Measurements from ENCODE around the gene ZSCAN22. TPM values are rescaled to one million over a fixed set of nuclear protein-coding genes. Genes with fewer than 3 reads are reported as not detected.

ZSCAN22 gene
- polyA plus RNA-seq, 1 donor from 2014 or later, result 1.6 TPM

- no peak overlapping the region for H3K27ac ChIP-seq (ENCODE audit: low read length)
- TF ChIP-seq MXI1 (conservative IDR thresholded peaks at IDR 0.05; ENCODE audit: poor library complexity, severe bottlenecking), result no peak
- TF ChIP-seq SMC3 (conservative IDR thresholded peaks at IDR 0.05; ENCODE audit: poor library complexity), result no peak
- TF ChIP-seq EZH2 (IDR thresholded peaks at IDR 0.05; ENCODE audit: borderline replicate concordance, insufficient read depth, low read length, poor library complexity, severe bottlenecking), result no peak
- TF ChIP-seq CTCF (IDR thresholded peaks at IDR 0.05; ENCODE audit: poor library complexity, severe bottlenecking), result no peak
- no peak for TF ChIP-seq EP300 (conservative IDR thresholded peaks at IDR 0.05; ENCODE audit: poor library complexity, severe bottlenecking)
- TF ChIP-seq POLR2AphosphoS5 (IDR thresholded peaks at IDR 0.05), result no peak
- TF ChIP-seq REST (IDR thresholded peaks at IDR 0.05; ENCODE audit: borderline replicate concordance), result no peak
- H3K79me2 ChIP-seq (replicated peaks; ENCODE audit: insufficient read depth, low read length), result peaks cover 6% of the 10 kb centered on the region
- H3F3A ChIP-seq (ENCODE audit: insufficient read depth, low read length, poor library complexity, severe bottlenecking), result no peaks in the 10 kb centered on the region
- H3K4me3 ChIP-seq (ENCODE audit: low read length), result no peak overlapping the region
- H3K27me3 ChIP-seq (ENCODE audit: insufficient read depth, low read depth, low read length), result no peaks in the 10 kb centered on the region
- H3K9me2 ChIP-seq (ENCODE audit: insufficient read depth, low read length), result no peaks in the 10 kb centered on the region
- H4K20me1 ChIP-seq (ENCODE audit: insufficient read depth), result no peaks in the 10 kb centered on the region
- no peak overlapping the region for H3K4me2 ChIP-seq (ENCODE audit: low read length)
- no peak overlapping the region for H3K9ac ChIP-seq (ENCODE audit: low read length)
- no peaks in the 10 kb centered on the region for H3K9me3 ChIP-seq (ENCODE audit: low read length)
- no peak overlapping the region for H2AFZ ChIP-seq (ENCODE audit: low read depth, low read length)
- H3K36me3 ChIP-seq (ENCODE audit: insufficient read depth, low read length), result no peaks in the 10 kb centered on the region
These were observed 5.9 kb downstream of the ZSCAN22 start for GRCh38 chr19:58332697-58333096.

- no peak for TF ChIP-seq CTCF (IDR thresholded peaks at IDR 0.05; ENCODE audit: poor library complexity, severe bottlenecking)
- TF ChIP-seq TAF1 (IDR thresholded peaks at IDR 0.05; ENCODE audit: low read depth), result no peak
- no peak for TF ChIP-seq POLR2AphosphoS5 (IDR thresholded peaks at IDR 0.05)
- TF ChIP-seq REST (IDR thresholded peaks at IDR 0.05; ENCODE audit: borderline replicate concordance), result no peak
- no peak for TF ChIP-seq RAD21 (conservative IDR thresholded peaks at IDR 0.05)
- TF ChIP-seq EP300 (conservative IDR thresholded peaks at IDR 0.05; ENCODE audit: poor library complexity, severe bottlenecking), result no peak
- TF ChIP-seq EZH2 (IDR thresholded peaks at IDR 0.05; ENCODE audit: borderline replicate concordance, insufficient read depth, low read length, poor library complexity, severe bottlenecking), result no peak
- TF ChIP-seq MXI1 (conservative IDR thresholded peaks at IDR 0.05; ENCODE audit: poor library complexity, severe bottlenecking), result no peak
- no peak for TF ChIP-seq SMC3 (conservative IDR thresholded peaks at IDR 0.05; ENCODE audit: poor library complexity)
- H3K27ac ChIP-seq (ENCODE audit: low read length), result no peak overlapping the region
- H3K27me3 ChIP-seq (ENCODE audit: insufficient read depth, low read depth, low read length), result no peaks in the 10 kb centered on the region
- H3K36me3 ChIP-seq (ENCODE audit: insufficient read depth, low read length), result peaks cover 10% of the 10 kb centered on the region
- no peaks in the 10 kb centered on the region for H3K9me3 ChIP-seq (ENCODE audit: low read length)
- no peaks in the 10 kb centered on the region for H3K9me2 ChIP-seq (ENCODE audit: insufficient read depth, low read length)
- H3K9ac ChIP-seq (ENCODE audit: low read length), result no peak overlapping the region
- H3F3A ChIP-seq (ENCODE audit: insufficient read depth, low read length, poor library complexity, severe bottlenecking), result no peaks in the 10 kb centered on the region
- H4K20me1 ChIP-seq (ENCODE audit: insufficient read depth), result no peaks in the 10 kb centered on the region
- no peak overlapping the region for H3K4me2 ChIP-seq (ENCODE audit: low read length)
- no peak overlapping the region for H2AFZ ChIP-seq (ENCODE audit: low read depth, low read length)
- no peak overlapping the region for H3K4me3 ChIP-seq (ENCODE audit: low read length)
- no peaks in the 10 kb centered on the region for H3K79me2 ChIP-seq (replicated peaks; ENCODE audit: insufficient read depth, low read length)
These were observed 8.0 kb downstream of the ZSCAN22 start for GRCh38 chr19:58334691-58335249.

Measured in neural cell (in vitro differentiated cells).